HG03342 (cell line): ENCODE data around the gene CACYBP.
A peak's percentile ranks its signal among the peaks of the same experiment; 100 is the strongest.
"Not testable (repeated sequence)": the region's sequence is repeated elsewhere in the genome, so short reads cannot be mapped to it uniquely, and the experiment has no call there.

ENCODE experiments used
- ATAC-seq: cut with Tn5 transposase; IDR thresholded peaks from one replicate; pipeline ENCODE4 v1.9.1; 2021; ENCODE audit warnings: mild to moderate bottlenecking, moderate library complexity; ENCODE audit not compliant: unreplicated experiment

CACYBP gene

GRCh38 chr1:175005085-175005783 is 5.5 kb downstream of the CACYBP start:
- no peak for ATAC-seq

GRCh38 chr1:175009532-175009931 is 9.8 kb downstream of the CACYBP start:
- ATAC-seq, result no peak

GRCh38 chr1:175013445-175013844 is 13.7 kb downstream of the CACYBP start:
- ATAC-seq, result no peak

GRCh38 chr1:175015243-175015642 is 15.5 kb downstream of the CACYBP start:
- no peak for ATAC-seq

- ATAC-seq, result no peak
Observed at GRCh38 chr1:175019524-175019923, 19.8 kb downstream of the CACYBP start.

- peak; percentile 88 for ATAC-seq
Observed at GRCh38 chr1:175023043-175023921, 23.5 kb downstream of the CACYBP start, which contains the start of gene MRPS14. TSS of gene MRPS14 (minus strand) at chr1:175023425. CDS start at chr1:175023408, 17 bp downstream.

GRCh38 chr1:175023922-175024242 is 24.1 kb downstream of the CACYBP start:
- not testable (repeated sequence) for ATAC-seq

- no peak for ATAC-seq
Observed at GRCh38 chr1:175024773-175025172, 25.0 kb downstream of the CACYBP start.

- ATAC-seq, result no peak
Observed at GRCh38 chr1:175033953-175034352, 34.2 kb downstream of the CACYBP start.

- ATAC-seq, result no peak
Observed at GRCh38 chr1:175034775-175035174, 35.0 kb downstream of the CACYBP start.

GRCh38 chr1:175035865-175036264 is 36.1 kb downstream of the CACYBP start:
- ATAC-seq, result no peak

- no peak for ATAC-seq
Observed at GRCh38 chr1:175036476-175036875, 36.7 kb downstream of the CACYBP start.

- ATAC-seq, result no peak
Observed at GRCh38 chr1:175037416-175037815, 37.7 kb downstream of the CACYBP start.

- ATAC-seq, result no peak
Observed at GRCh38 chr1:175040324-175040879, 40.7 kb downstream of the CACYBP start.

- ATAC-seq, result no peak
Observed at GRCh38 chr1:175042650-175043049, 42.9 kb downstream of the CACYBP start.

GRCh38 chr1:175043824-175044223 is 44.1 kb downstream of the CACYBP start:
- ATAC-seq, result no peak

- not testable (repeated sequence) for ATAC-seq
Observed at GRCh38 chr1:175044591-175044990, 44.8 kb downstream of the CACYBP start.

GRCh38 chr1:175045097-175045496 is 45.4 kb downstream of the CACYBP start:
- no peak for ATAC-seq

- no peak for ATAC-seq
Observed at GRCh38 chr1:175045519-175045918, 45.8 kb downstream of the CACYBP start.

- no peak for ATAC-seq
Observed at GRCh38 chr1:175050992-175051391, 51.2 kb downstream of the CACYBP start.

- ATAC-seq, result no peak
Observed at GRCh38 chr1:175054736-175055135, 55.0 kb downstream of the CACYBP start.
